ENCODE data around the gene MRTO4. TPM values are rescaled to one million over a fixed set of nuclear protein-coding genes. Genes with fewer than 3 reads are reported as not detected.
"Not testable (repeated sequence)": the region's sequence is repeated elsewhere in the genome, so short reads cannot be mapped to it uniquely, and the experiment has no call there.

The MRTO4 gene
- total RNA-seq, 1 donor from 2014 or later, result 10.8 TPM

DNA sequence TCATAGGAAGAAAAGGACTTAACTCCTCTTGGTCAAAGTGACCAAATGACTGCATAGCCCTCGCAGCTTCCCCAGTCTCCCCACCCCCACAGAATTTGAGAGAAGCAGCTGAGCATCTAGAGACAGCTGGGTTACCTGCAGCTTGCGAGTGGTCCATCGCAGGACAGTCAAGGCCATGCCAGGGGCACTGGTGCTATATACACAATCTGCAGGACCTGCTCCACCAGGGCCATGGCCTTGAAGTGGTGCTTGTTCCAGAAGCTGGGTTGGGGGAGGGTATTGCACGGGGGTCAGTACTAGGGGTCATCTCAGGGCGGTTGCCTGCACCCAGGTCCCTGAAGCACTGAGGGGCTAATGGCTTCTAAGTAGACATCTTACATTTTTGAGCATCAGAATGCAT is 10.4 kb downstream of the MRTO4 start:
- intact Hi-C loops (cut with DNase I), result no loop called here
- no peak for DNase-seq
- no peak for ATAC-seq (ENCODE audit: poor library complexity)

DNA sequence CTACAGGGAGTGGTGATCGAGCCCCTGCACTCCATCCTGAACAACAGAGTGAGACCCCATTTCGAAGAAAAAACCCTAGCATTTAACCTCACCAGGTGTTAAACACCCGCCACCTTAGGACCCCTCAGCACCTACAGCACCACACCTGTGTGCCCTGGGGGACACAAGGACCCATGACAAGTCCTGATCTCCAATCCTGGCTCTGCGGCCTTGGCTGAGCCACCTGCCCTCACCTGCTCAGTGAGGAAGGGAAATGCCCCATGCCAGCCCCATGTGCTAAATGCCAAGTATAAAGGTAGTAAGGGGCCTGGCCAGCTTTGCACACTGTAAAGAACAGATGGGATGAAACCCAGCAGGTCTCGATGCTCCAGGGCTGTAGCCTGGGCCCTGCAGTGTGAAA is 11.1 kb downstream of the MRTO4 start:
- no peak for ATAC-seq (ENCODE audit: poor library complexity)
- DNase-seq, result no peak
- intact Hi-C loops (cut with DNase I), result no loop called here

DNA sequence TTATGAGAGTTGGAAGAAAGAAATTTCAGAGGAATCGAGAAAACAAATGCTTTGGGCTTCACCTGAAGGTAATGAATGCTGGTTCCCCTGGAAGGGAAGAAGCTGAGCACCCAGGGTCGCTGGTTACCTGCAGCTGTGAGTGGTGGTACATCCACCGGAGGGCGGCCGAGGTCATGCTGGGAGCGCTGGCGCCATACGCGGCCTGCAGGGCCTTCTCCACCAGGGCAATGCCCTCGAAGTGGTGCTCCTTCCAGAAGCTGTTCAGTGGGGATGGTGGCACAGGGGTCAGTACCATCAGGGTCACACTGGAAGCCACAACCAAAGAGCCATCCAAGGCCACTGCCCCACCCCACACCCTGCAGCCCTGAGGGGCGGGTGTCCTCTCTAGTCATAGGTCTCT is 16.8 kb downstream of the MRTO4 start:
- ATAC-seq (ENCODE audit: poor library complexity) (no peak), DNase-seq (no peak)
- intact Hi-C loops (cut with DNase I), result no loop called here

DNA sequence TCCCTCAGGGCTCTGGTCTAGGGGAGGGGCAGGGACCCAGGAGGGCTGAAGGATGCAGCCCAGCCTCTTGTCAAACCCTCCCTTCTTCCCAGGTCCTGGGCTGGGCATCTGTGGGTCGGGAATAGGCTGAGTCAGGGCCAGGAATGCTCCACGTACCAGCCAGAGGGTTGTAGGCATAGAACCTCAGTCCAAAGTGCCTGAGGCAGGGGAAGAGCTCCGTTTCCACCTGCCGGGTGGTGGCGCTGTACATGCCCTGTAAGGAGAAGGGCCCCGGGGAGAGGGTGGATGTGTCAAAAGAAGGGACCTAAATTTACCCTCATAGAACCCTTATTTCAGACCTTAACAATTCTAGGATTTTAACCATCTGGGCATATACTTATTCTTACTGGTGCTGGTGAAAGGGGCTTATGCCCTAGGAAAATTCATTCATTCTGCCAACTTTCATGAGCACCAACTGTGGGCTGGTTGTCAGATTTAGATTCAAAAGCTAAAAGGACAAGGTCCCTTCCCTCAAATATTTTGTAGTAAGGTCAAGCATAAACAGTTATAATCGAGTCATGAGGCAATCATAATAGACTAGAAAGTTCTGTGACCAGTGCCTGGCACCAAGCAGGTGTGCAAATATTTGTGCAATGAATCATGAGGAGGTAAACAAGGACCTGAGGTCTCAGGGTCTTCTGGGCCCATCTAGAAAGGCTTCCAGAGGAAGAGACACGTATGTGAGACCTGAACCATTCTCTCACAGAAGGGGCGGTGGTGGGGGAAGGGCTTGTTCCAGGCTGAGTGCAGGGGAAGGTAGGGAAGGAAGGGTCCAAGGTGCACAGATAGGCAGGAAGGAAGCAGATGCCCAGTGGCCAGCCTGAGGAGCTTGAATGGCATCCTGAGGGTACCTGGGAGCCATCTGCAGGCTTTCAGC is 18.1 kb downstream of the MRTO4 start:
- ATAC-seq (ENCODE audit: poor library complexity); DNase-seq; intact Hi-C loops (cut with DNase I): not testable (repeated sequence)

- ATAC-seq (ENCODE audit: poor library complexity); intact Hi-C loops (cut with DNase I); DNase-seq: not testable (repeated sequence)
Observed at GRCh38 chr1:19270343-19270730, 18.7 kb downstream of the MRTO4 start.

- intact Hi-C loops (cut with DNase I), result no loop called here
- no peak for DNase-seq
Observed at GRCh38 chr1:19272064-19272463, 20.5 kb downstream of the MRTO4 start.

GRCh38 chr1:19273106-19273843 is 21.7 kb downstream of the MRTO4 start:
- intact Hi-C loops (cut with DNase I), result no loop called here
- no peak for DNase-seq
- no peak for ATAC-seq (ENCODE audit: poor library complexity)

More at GRCh38 chr1:19272064-19272463, 20.5 kb downstream of the MRTO4 start:
- no peak for ATAC-seq (ENCODE audit: poor library complexity)

- intact Hi-C loops (cut with DNase I); DNase-seq: not testable (repeated sequence)
- ATAC-seq (ENCODE audit: poor library complexity), result peak; percentile 46
Observed at GRCh38 chr1:19273844-19274531, 22.4 kb downstream of the MRTO4 start.

DNA sequence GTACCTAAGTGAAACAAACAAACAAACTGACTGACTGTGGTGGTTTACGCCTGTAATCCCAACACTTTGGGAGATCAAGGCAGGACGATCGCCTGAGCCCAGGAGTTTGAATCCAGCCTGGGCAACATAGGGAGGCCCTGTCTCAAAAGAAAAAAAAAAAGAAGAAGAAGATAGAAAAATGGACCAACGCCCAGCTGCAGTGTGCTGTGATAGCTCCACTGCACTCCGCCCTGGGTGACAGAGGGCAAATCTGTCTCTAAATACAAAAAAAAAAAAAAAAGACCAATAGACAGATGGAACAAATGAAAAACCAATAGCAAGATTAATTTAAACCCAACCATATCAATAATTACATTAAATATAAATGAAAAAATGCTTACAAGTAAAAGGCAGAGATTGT is 23.0 kb downstream of the MRTO4 start:
- DNase-seq (no peak), ATAC-seq (ENCODE audit: poor library complexity) (no peak)
- intact Hi-C loops (cut with DNase I), result no loop called here

DNA sequence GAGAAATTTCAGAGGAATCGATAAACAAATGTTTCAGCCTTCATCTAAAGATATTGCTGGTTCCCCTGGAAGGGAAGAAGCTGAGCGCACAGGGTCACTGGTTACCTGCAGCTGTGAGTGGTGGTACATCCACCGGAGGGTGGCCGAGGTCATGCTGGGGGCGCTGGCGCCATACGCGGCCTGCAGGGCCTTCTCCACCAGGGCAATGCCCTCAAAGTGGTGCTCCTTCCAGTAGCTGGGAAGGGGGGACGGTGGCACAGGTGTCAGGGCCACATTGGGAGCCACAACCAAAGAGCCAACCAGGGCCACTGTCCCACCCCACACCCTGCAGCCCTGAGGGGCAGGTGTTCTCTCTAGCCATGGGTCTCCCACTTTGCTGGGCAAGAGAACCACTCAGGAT is 32.3 kb downstream of the MRTO4 start:
- DNase-seq (no peak), ATAC-seq (ENCODE audit: poor library complexity) (no peak)
- intact Hi-C loops (cut with DNase I), result no loop called here

DNA sequence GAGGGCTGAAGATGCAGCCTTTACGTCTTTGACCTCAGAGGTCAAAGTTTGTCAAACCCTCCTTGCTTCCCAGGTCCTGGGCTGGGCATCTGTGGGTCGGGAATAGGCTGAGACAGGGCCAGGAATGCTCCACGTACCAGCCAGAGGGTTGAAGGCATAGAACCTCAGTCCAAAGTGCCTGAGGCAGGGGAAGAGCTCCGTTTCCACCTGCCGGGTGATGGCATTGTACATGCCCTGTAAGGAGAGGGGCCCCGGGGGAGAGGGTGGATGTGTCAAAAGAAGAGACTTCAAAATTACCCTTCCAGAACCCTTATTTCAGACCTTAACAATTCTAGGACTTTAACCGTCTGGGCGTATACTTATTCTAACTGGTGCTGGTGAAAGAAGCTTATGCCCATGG is 33.3 kb downstream of the MRTO4 start:
- no peak for ATAC-seq (ENCODE audit: poor library complexity)
- DNase-seq, result no peak
- intact Hi-C loops (cut with DNase I), result no loop called here

DNA sequence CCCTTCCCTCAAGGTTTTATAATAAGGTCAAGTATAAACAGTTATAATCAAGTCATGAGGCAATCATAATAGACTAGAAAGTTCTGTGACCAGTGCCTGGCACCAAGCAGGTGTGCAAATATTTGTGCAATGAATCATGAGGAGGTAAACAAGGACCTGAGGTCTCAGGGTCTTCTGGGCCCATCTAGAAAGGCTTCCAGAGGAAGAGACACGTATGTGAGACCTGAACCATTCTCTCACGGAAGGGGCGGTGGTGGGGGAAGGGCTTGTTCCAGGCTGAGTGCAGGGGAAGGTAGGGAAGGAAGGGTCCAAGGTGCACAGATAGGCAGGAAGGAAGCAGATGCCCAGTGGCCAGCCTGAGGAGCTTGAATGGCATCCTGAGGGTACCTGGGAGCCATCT is 33.8 kb downstream of the MRTO4 start:
- DNase-seq; intact Hi-C loops (cut with DNase I); ATAC-seq (ENCODE audit: poor library complexity): not testable (repeated sequence)

DNA sequence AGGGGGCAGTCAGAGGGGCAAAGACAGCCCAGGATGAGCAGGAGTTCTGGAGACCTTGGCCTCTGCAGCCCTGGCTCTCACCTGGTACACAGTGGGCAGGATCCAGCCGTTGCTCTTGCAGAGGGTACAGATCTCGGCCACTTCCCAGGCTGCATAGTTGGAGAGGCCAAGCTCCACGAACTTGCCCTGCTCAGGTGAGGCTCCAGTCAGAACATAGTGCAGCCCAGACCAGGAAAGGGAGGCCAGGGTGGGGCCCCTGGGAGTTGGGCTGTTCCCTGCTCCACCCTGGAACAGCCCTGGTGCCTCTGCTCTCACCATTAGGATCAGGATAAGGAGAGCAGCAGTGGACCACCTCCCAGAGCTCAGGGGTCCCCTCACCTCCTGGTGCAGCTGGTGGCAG is 34.2 kb downstream of the MRTO4 start:
- ATAC-seq (ENCODE audit: poor library complexity); DNase-seq; intact Hi-C loops (cut with DNase I): not testable (repeated sequence)

DNA sequence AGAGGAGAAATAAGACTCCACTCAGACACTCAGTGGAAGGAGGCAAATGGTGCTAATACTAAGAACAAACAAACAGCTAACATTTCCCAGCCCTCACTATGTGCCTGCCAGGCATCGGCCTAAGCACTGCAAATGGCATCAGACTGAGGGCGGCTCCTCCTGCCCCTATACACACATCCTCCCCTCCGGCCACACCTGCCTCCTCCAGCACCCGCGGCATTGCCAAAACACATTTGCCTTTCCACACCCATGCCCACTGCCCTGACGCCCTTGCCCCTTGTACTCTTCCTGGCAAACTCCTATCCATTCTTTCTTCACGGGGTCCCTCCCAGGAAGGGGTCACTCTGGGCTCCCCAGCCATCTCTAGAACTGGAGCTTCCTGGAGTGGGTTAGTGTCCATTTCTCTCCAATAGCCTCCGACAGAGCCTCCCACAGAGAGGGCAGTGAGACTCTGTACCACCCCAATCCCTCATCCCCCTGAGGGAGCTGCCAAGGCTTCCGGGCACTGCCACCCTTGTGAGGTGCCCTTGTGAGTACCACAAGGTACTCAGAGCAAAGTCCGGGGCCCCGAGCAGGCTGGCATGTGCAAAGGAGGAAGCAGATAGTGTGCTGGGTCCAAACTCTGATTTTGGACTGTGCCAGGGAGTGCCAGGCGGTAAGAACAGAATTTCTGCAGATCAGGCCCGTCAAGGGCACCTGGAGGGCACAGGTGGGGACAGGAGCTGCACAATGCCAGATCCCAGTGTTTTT is 36.0 kb downstream of the MRTO4 start:
- ATAC-seq (ENCODE audit: poor library complexity) (no peak), DNase-seq (no peak)
- intact Hi-C loops (cut with DNase I), result no loop called here

DNA sequence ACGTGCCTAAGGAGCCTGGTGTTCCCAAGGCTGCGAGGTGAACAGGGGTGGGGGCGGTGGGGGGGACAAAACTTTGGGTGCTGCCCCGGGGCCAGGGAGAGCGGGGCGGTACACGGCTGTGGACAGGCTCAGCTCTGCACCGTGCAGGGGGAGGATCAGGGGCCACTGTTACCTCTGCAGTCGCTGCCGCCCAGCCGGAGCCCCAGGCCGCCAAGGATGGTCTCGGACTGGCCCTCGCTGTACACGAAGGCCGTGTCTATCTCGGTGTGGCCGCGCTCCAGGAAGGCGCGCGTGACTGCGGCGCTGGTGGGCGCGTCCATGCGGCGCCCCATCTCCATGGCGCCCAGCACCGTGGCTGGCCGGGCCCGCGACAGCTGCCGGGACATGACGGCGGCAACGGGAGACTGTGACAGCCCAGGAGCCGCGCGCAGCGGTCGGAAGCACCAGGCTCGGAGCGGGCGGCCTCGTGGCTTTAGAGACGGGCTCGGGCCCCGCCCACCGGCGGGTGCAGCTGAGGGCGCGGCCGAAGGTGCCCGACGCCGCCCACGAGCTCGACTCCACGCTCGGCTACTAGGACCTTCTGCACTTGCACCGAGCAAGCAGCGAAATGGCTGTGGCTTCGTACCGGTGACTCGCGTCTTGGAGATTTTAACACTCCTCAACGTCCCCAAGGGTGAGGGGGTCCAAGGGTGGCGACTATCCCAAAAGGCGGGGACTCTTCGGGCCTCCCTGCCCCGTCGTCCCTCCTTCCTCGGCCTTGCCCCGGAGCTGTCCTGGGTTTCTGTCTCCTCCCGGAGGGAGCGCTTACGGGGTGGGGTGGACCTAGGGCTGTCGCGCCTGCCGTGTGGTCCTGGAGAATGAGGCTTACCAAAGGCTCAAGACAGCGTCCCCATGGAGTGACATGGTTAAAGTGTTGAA is 37.0 kb downstream of the MRTO4 start, which contains the start of gene AKR7A3:
Gene AKR7A3, minus strand, starts transcription at position 447 of the 918 bp plus-strand sequence. Its CDS starts 61 bp downstream, at position 386.
- peak; percentile 92 for ATAC-seq (ENCODE audit: poor library complexity)
- DNase-seq, result peak; percentile 74
- intact Hi-C loops (cut with DNase I), result not testable (repeated sequence)

- intact Hi-C loops (cut with DNase I), result no loop called here
- ATAC-seq (ENCODE audit: poor library complexity), result peak; percentile 55
- DNase-seq, result no peak
Observed at GRCh38 chr1:19289244-19289643, 37.6 kb downstream of the MRTO4 start.

- DNase-seq, result no peak
- intact Hi-C loops (cut with DNase I), result no loop called here
- ATAC-seq (ENCODE audit: poor library complexity), result no peak
Observed at GRCh38 chr1:19294638-19295037, 43.0 kb downstream of the MRTO4 start.

Data from Right ventricle myocardium superior (tissue), 1 donor.